Epithelial cell of esophagus (primary cell): ENCODE data around the gene PRDM7.
A peak's percentile ranks its signal among the peaks of the same experiment; 100 is the strongest.

Source experiments
- DNase-seq: peaks from one replicate; pipeline ENCODE4 v3.0.0; 2010; ENCODE audit warnings: low read depth
- H3K4me3 ChIP-seq: 2 replicates; pipeline ENCODE4 v1.5.1; 2011; ENCODE audit warnings: mild to moderate bottlenecking, low read length, control low read depth
- CTCF ChIP-seq: IDR thresholded peaks from 2 replicates; pipeline ENCODE4 v1.5.1; 2011; ENCODE audit warnings: low read depth, mild to moderate bottlenecking, low read length, control low read depth, inconsistent platforms; ENCODE audit not compliant: insufficient read depth; ENCODE audit errors: missing control alignments

PRDM7 gene

GRCh38 chr16:90084215-90084950 lies 7.3 kb upstream of the PRDM7 start:
- no peak for TF ChIP-seq CTCF
- peak; percentile 14 for DNase-seq

GRCh38 chr16:90083139-90083538 lies 6.0 kb upstream of the PRDM7 start:
- no peak overlapping the region for H3K4me3 ChIP-seq
- no peak for TF ChIP-seq CTCF

More at GRCh38 chr16:90084215-90084950, 7.3 kb upstream of the PRDM7 start:
- no peak overlapping the region for H3K4me3 ChIP-seq

GRCh38 chr16:90081606-90081970 lies 4.5 kb upstream of the PRDM7 start:
- H3K4me3 ChIP-seq = no peak overlapping the region
- no peak for DNase-seq
- no peak for TF ChIP-seq CTCF

More at GRCh38 chr16:90083139-90083538, 6.0 kb upstream of the PRDM7 start:
- DNase-seq = no peak

- TF ChIP-seq CTCF = no peak
- H3K4me3 ChIP-seq = no peak overlapping the region
- DNase-seq = no peak
Observed at GRCh38 chr16:90078579-90078895, 1.4 kb upstream of the PRDM7 start.

- TF ChIP-seq CTCF = no peak
- peak; percentile 27 for DNase-seq
Observed at GRCh38 chr16:90077757-90078578, 837 bp upstream of the PRDM7 start.

GRCh38 chr16:90072442-90073105 lies 4.6 kb downstream of the PRDM7 start:
- no peak for DNase-seq
- no peak for TF ChIP-seq CTCF

More at GRCh38 chr16:90077757-90078578, 837 bp upstream of the PRDM7 start:
- peak overlapping the region; percentile 46 for H3K4me3 ChIP-seq

More at GRCh38 chr16:90072442-90073105, 4.6 kb downstream of the PRDM7 start:
- no peak overlapping the region for H3K4me3 ChIP-seq
